Esophagus (tissue), 2 donors: ENCODE results near the gene PRRG3. TPM values are rescaled to one million over a fixed set of nuclear protein-coding genes. Genes with fewer than 3 reads are reported as not detected.

Experiments
- H3K27ac ChIP-seq, 2 donors: one replicate each; pipeline ENCODE4 v1.5.1; 2013; ENCODE audit warnings: low read depth in 2 of 2, mild to moderate bottlenecking in 2 of 2, inconsistent platforms in 1 of 2, low read length in 1 of 2, moderate library complexity in 1 of 2
- H3K27me3 ChIP-seq, 2 donors: one replicate each; pipeline ENCODE4 v1.6.1; 2013; ENCODE audit warnings: low read length in 2 of 2, control low read depth in 1 of 2, mild to moderate bottlenecking in 1 of 2; ENCODE audit not compliant: insufficient read depth in 2 of 2, control insufficient read depth in 1 of 2
- H3K36me3 ChIP-seq, 2 donors: one replicate each; pipeline ENCODE4 v1.6.1; 2013; ENCODE audit warnings: low read length in 1 of 2; ENCODE audit not compliant: control insufficient read depth in 2 of 2, insufficient read depth in 2 of 2
- H3K4me1 ChIP-seq, 2 donors: one replicate each; pipeline ENCODE4 v1.6.1; 2013; ENCODE audit warnings: low read length in 1 of 2; ENCODE audit not compliant: control insufficient read depth in 2 of 2, insufficient read depth in 2 of 2
- H3K4me3 ChIP-seq, 2 donors: one replicate each; pipeline ENCODE4 v1.5.1; 2013; ENCODE audit warnings: low read length in 2 of 2, mild to moderate bottlenecking in 2 of 2, low read depth in 1 of 2, moderate library complexity in 1 of 2
- H3K9me3 ChIP-seq, 2 donors: one replicate each; pipeline ENCODE4 v1.6.1; 2013; ENCODE audit warnings: mild to moderate bottlenecking in 2 of 2, low read depth in 1 of 2, low read length in 1 of 2, moderate library complexity in 1 of 2; ENCODE audit not compliant: control insufficient read depth in 2 of 2, insufficient read depth in 1 of 2
- WGBS, 2 donors: extraction: QIAGEN DNeasy Blood & Tissue Kit; methylation state at CpG; one replicate each; pipeline ENCODE4 v1.1.7; 2013; 5-methylcytosine and 5-hydroxymethylcytosine counted together
- polyA plus RNA-seq, 2 donors: library from polyadenylated mRNA; stranded (reverse); fragments of 200-250 nt; gene quantifications; one replicate each; pipeline ENCODE4 v1.2.3, GENCODE V29; 2013
- donor health status: healthy with polysubstance abuse.
- donor health status: Bipolar disorder and iron deficiency.

The PRRG3 gene
- polyA plus RNA-seq, 2 donors = 0.08 to 0.09 TPM

- Histone ChIP-seq H3K9me3 (no peaks in the 10 kb centered on the region), H3K27me3 (no peaks in the 10 kb centered on the region), H3K4me1 (no peaks in the 10 kb centered on the region), H3K36me3 (no peaks in the 10 kb centered on the region), H3K4me3 (no peak overlapping the region), H3K27ac (no peak overlapping the region)
- WGBS, 2 donors = 54 to 72% methylated on average over 7 of the region's 7 CpGs
Measured at GRCh38 chrX:151702741-151703340, 7.6 kb downstream of the PRRG3 start.

- 21 to 38% methylated on average over 7 of the region's 7 CpGs for WGBS, 2 donors
- Histone ChIP-seq H3K27me3 (no peaks in the 10 kb centered on the region), H3K9me3 (no peaks in the 10 kb centered on the region), H3K27ac (no peak overlapping the region), H3K36me3 (no peaks in the 10 kb centered on the region), H3K4me1 (no peaks in the 10 kb centered on the region), H3K4me3 (no peak overlapping the region)
Measured at GRCh38 chrX:151703487-151703886, 8.2 kb downstream of the PRRG3 start.

GRCh38 chrX:151704041-151704663 lies 8.9 kb downstream of the PRRG3 start:
- H3K36me3 ChIP-seq = no peaks in the 10 kb centered on the region
- H3K27ac ChIP-seq = no peak overlapping the region

GRCh38 chrX:151708821-151709220 lies 13.6 kb downstream of the PRRG3 start:
- no peak overlapping the region for H3K4me3 ChIP-seq
- 72 to 84% methylated on average over 7 of the region's 7 CpGs for WGBS, 2 donors

More at GRCh38 chrX:151704041-151704663, 8.9 kb downstream of the PRRG3 start:
- H3K4me3 ChIP-seq = no peak overlapping the region
- no peaks in the 10 kb centered on the region for H3K27me3 ChIP-seq
- 37 to 60% methylated on average over 13 of the region's 13 CpGs for WGBS, 2 donors
- no peaks in the 10 kb centered on the region for H3K4me1 ChIP-seq
- H3K9me3 ChIP-seq = no peaks in the 10 kb centered on the region

GRCh38 chrX:151710457-151710856 lies 15.2 kb downstream of the PRRG3 start:
- 55 to 74% methylated on average over 2 of the region's 2 CpGs for WGBS, 2 donors
- Histone ChIP-seq H3K9me3 (no peaks in the 10 kb centered on the region), H3K27me3 (peaks cover 0 to 4% of the 10 kb centered on the region in 2 donors), H3K4me3 (no peak overlapping the region), H3K36me3 (no peaks in the 10 kb centered on the region), H3K4me1 (no peaks in the 10 kb centered on the region), H3K27ac (no peak overlapping the region)

More at GRCh38 chrX:151708821-151709220, 13.6 kb downstream of the PRRG3 start:
- Histone ChIP-seq H3K36me3 (no peaks in the 10 kb centered on the region), H3K4me1 (no peaks in the 10 kb centered on the region), H3K27me3 (peaks cover 0 to 4% of the 10 kb centered on the region in 2 donors), H3K9me3 (no peaks in the 10 kb centered on the region), H3K27ac (no peak overlapping the region)

- no peak overlapping the region for H3K27ac ChIP-seq
- peaks cover 0 to 4% of the 10 kb centered on the region in 2 donors for H3K27me3 ChIP-seq
- no peaks in the 10 kb centered on the region for H3K4me1 ChIP-seq
- WGBS, 2 donors = 56 to 69% methylated on average over 5 of the region's 5 CpGs
- no peaks in the 10 kb centered on the region for H3K36me3 ChIP-seq
- no peak overlapping the region for H3K4me3 ChIP-seq
- no peaks in the 10 kb centered on the region for H3K9me3 ChIP-seq
Measured at GRCh38 chrX:151711154-151711553, 15.9 kb downstream of the PRRG3 start.

GRCh38 chrX:151711787-151712186 lies 16.5 kb downstream of the PRRG3 start:
- Histone ChIP-seq H3K4me1 (no peaks in the 10 kb centered on the region), H3K9me3 (no peaks in the 10 kb centered on the region), H3K4me3 (no peak overlapping the region), H3K27me3 (peaks cover 0 to 4% of the 10 kb centered on the region in 2 donors), H3K27ac (no peak overlapping the region), H3K36me3 (no peaks in the 10 kb centered on the region)
- 18 to 21% methylated on average over 2 of the region's 2 CpGs for WGBS, 2 donors

GRCh38 chrX:151712253-151712652 lies 17.0 kb downstream of the PRRG3 start:
- Histone ChIP-seq H3K4me3 (no peak overlapping the region), H3K4me1 (no peaks in the 10 kb centered on the region), H3K9me3 (no peaks in the 10 kb centered on the region), H3K36me3 (no peaks in the 10 kb centered on the region), H3K27ac (no peak overlapping the region), H3K27me3 (peaks cover 0 to 4% of the 10 kb centered on the region in 2 donors)
- 52 to 59% methylated on average over 3 of the region's 3 CpGs for WGBS, 2 donors

- Histone ChIP-seq H3K36me3 (no peaks in the 10 kb centered on the region), H3K27ac (no peak overlapping the region), H3K9me3 (no peaks in the 10 kb centered on the region), H3K27me3 (peaks cover 0 to 4% of the 10 kb centered on the region in 2 donors), H3K4me3 (no peak overlapping the region), H3K4me1 (no peaks in the 10 kb centered on the region)
- 38 to 47% methylated on average over 3 of the region's 3 CpGs for WGBS, 2 donors
Measured at GRCh38 chrX:151713849-151714248, 18.6 kb downstream of the PRRG3 start.

- no peak overlapping the region for H3K27ac ChIP-seq
- H3K9me3 ChIP-seq = no peaks in the 10 kb centered on the region
- H3K27me3 ChIP-seq = peaks cover 0 to 4% of the 10 kb centered on the region in 2 donors
- H3K4me3 ChIP-seq = no peak overlapping the region
- 57 to 73% methylated on average over 5 of the region's 5 CpGs for WGBS, 2 donors
- H3K4me1 ChIP-seq = no peaks in the 10 kb centered on the region
- no peaks in the 10 kb centered on the region for H3K36me3 ChIP-seq
Measured at GRCh38 chrX:151714362-151714761, 19.1 kb downstream of the PRRG3 start.
